Measurements from ENCODE around the gene CARD10.

GRCh38 chr22:37559521-37559900, 40.3 kb upstream of the CARD10 start:
- TF ChIP-seq CTCF (IDR thresholded peaks at IDR 0.05), result no peak
- no peak for TF ChIP-seq EZH2 (IDR thresholded peaks at IDR 0.05)

Measured in neural progenitor cell (in vitro differentiated cells).